Left kidney (tissue), 2 donors: ENCODE measurements around the gene USB1. TPM values are rescaled to one million over a fixed set of nuclear protein-coding genes. Genes with fewer than 3 reads are reported as not detected.

Experiments used
- DNase-seq: peaks from one replicate; pipeline ENCODE4 v3.0.0-alpha.2; 2013
- polyA plus RNA-seq: library from polyadenylated mRNA; unstranded; fragments of 120-200 nt; gene quantifications from one replicate; pipeline ENCODE4 v1.2.1, GENCODE V29; 2013; ENCODE audit not compliant: insufficient read length

USB1 gene
- polyA plus RNA-seq, 1 donor = 23.8 TPM

- no peak for DNase-seq
These were observed 33.0 kb downstream of the USB1 start for GRCh38 chr16:58034128-58034685.

DNA sequence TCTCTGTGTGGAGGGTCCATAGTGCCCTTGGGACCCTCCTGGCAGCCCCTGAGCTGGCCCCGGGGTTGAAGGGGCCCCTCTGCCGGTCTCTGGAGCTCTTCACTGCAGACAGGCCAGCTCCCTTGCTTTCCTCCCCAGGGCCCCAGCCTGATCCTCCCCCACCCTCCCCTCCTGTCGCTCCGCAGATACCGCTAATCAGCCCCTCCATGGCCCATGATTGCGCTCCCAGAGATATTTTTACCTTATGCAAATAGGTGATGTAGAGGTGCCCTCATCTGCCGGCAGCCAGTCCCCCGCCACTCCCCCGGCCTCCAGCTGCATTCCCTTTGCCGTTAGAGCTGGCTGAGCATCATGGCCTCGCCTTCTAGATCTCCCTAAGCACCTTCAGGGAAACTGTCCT, 33.6 kb downstream of the USB1 start:
- no peak for DNase-seq

- no peak for DNase-seq
These were observed 34.4 kb downstream of the USB1 start for GRCh38 chr16:58035356-58036170.

GRCh38 chr16:58036943-58037342, 35.7 kb downstream of the USB1 start:
- no peak for DNase-seq

- DNase-seq = no peak
These were observed 36.3 kb downstream of the USB1 start for GRCh38 chr16:58037365-58038057.

GRCh38 chr16:58038219-58038641, 37.0 kb downstream of the USB1 start:
- no peak for DNase-seq

DNA sequence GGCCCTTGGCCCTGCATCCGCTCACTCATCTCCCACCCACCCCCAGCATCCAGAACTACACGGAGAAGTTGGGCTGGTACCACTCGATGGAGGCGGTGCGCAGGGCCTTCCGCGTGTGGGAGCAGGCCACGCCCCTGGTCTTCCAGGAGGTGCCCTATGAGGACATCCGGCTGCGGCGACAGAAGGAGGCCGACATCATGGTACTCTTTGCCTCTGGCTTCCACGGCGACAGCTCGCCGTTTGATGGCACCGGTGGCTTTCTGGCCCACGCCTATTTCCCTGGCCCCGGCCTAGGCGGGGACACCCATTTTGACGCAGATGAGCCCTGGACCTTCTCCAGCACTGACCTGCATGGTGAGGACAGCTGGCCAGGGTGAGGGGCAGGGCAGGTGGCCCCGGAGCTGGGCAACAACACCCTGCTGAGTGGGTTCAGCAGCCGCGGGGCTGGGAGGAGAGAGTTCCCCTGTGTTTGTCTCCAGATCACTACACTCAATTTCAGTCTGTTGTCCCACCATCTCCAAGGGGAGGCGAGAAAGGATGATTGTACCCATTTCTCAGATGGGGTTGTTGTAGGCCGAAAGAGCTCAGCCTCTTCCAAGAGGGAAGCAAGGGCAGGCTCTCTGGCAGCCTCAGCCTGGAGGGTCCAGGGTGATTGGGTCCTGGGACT, 38.8 kb downstream of the USB1 start:
- no peak for DNase-seq

- DNase-seq = no peak
These were observed 39.3 kb downstream of the USB1 start for GRCh38 chr16:58040496-58040846.

DNA sequence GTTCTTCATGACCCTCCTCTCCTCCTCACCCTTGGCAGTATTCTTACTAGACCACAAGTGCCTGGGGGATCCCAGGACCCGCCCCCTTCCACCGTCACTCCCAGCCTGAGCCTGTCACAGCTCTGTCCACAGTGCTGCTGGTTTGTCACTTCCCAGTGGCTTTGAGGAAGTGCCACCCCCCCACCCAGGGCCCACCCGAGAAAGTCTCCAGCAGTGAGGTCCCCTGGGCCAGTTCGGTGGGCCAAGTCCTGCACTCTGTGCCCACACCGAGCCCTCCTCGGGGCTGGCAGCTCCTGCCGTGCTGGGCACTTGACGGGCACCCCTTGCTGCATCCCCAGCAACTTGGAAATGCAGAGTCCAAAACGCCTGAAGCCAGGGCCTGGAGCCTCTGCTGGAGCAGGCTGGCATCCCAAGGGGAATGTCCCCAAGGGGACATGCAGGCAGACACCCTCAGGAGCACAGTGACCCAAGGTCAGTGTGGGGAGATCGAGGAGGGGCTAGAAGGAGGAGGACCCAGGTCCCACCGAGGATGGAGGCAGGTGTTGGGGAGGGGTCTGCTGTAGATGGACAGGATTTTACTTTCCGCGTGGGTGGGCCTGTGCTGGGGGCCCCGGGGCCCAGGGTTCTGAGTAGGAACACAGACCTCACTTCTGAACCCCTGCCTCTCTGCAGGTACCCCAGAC, 39.9 kb downstream of the USB1 start:
- no peak for DNase-seq

DNA sequence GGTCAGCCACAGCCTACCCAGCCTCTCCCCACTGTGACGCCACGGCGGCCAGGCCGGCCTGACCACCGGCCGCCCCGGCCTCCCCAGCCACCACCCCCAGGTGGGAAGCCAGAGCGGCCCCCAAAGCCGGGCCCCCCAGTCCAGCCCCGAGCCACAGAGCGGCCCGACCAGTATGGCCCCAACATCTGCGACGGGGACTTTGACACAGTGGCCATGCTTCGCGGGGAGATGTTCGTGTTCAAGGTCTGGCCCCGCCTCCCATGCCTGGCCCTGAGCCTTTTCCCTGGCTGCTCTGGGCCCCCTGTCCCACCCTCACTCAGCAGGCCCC, 40.4 kb downstream of the USB1 start:
- no peak for DNase-seq

DNA sequence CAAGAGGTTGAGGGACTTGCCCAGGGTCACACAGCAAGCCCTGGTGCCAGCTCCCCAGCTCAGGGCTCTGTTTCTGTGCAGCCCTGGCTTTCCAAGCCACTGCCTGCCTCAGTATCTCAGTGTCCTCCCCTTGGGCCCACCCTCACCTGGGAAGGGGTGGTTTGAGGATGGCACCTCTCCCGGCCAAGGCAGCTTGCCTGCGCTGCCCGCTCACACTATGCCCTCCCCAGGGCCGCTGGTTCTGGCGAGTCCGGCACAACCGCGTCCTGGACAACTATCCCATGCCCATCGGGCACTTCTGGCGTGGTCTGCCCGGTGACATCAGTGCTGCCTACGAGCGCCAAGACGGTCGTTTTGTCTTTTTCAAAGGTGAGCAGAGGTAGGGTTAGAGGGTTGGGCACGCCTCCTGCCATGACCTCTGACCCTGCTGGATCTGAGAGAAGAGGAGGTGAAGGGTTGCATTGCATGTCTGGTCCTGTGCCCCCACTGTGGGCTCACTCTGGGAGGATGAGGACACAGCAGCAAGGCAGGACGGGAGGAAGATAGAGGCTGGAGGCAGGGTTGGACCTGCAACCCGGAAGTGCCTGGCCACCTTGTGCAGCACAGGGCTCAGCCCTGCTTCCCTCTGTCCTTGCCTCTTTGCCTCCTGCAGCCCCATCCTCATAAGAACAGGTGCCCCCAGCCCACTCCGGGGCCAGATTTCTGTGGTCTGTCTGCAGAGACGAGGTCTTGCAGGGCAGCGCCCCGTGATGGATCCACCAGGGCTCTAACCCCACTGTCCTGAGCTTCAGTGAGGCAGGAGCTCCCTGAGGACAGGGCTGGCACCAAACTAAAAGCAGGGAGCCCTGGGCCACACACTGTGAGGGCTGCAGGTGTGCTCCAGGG, 41.0 kb downstream of the USB1 start:
- DNase-seq = no peak

GRCh38 chr16:58042886-58043515, 41.8 kb downstream of the USB1 start:
- no peak for DNase-seq

GRCh38 chr16:58043571-58044155, 42.5 kb downstream of the USB1 start:
- no peak for DNase-seq

DNA sequence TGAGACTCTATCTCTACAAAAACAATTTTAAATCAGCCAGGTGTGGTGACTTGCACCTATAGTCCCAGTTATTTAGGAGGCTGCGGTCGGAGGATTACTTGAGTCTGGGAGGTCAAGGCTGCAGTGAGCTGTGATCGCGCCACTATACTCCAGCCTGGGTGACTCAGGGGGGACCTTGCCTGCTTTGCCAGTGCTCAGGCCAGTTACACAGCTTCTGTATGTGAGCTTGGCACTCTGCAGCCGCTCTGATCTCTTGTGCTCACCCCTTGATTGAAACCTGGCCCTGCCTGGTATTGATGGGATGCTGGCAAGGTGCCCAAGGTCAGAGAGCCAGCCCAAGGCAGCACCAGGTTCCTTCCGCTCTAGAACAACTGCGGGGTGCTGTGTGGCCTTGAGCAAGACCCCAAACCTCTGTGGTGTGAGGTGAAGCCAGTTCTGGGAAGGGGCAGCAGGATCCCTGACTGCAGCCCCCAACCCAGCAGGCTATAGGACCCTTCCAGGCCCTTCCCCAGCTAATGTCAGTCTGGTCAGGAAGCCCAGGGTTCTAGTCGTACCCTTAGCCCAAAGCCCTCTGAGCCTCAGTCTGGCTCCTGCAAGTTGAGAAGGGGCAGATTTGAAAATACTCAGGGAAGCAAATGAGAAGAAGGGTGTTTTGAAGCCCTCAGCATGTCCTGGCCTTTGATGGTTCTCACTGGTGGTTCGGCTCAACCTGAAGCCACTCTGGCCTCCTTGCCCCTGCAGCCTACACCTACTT, 43.2 kb downstream of the USB1 start:
- no peak for DNase-seq

DNA sequence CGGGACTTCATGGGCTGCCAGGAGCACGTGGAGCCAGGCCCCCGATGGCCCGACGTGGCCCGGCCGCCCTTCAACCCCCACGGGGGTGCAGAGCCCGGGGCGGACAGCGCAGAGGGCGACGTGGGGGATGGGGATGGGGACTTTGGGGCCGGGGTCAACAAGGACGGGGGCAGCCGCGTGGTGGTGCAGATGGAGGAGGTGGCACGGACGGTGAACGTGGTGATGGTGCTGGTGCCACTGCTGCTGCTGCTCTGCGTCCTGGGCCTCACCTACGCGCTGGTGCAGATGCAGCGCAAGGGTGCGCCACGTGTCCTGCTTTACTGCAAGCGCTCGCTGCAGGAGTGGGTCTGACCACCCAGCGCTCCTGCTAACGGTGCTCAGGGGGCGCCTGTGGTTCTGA, 43.9 kb downstream of the USB1 start:
- DNase-seq = no peak

DNA sequence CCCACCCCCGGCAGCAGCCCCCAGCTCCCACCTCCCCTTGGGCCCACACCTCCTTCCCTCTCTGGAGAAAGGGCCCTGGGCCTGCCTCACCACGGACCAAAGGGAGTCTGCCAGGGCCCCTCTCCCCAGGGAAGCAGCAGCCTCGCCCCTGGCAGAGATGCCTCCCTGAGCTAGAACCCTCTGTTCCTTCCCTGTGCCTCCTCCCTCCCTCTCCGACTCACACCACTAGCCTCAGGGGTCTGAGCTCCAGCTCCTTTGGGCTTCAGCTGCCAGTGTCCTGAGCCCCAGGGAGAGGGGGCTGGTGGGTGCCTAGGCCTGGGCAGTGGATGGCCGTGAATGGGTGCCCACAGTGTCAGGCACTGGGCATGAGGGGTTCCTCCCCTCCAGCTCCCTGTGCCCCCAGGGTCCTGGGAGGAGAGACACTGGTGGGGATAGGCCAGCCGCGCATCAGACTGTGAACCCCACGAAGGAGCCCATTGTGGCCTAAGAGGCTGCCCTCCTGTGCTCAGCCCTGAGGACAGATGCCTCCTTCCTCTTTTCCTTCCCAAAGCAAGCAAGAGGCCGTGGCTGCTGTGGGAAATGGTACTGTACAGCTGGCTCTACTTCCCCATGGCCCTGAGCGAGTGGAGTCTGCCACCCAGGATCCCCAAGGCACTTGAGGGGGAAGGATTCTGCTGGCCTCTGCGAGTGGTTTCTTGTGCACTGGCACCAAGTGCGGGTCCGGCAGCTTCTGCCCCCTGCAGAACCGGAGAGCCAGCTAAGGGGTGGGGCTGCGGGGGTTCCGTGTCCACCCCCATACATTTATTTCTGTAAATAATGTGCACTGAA, 45.1 kb downstream of the USB1 start:
- DNase-seq = no peak

DNA sequence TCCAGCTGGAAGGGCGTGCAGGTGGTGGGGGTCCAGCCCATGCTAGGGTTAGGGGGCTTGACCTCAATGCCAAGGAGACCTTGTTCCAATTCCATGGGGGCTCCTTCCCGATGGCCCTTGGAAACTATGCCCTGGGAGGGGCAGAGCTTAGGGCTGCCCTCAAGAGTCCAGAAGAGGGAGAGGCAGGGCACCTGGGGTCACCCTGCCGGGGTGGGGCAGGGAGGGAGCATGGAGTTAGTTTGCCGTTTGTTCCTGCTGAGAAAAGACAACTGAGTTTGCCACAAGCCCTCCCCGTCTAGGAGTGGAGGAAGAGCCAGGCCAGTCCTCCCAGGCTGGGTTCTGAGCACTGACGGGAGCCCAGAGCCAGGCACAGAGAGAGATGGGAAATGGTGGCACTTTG, 45.7 kb downstream of the USB1 start:
- DNase-seq = no peak

- no peak for DNase-seq
These were observed 46.5 kb downstream of the USB1 start for GRCh38 chr16:58047557-58048348.
